GM12875 (cell line): ENCODE data around the gene CH25H.
A peak's percentile ranks its signal among the peaks of the same experiment; 100 is the strongest.

Experiments used
- H3K4me3 ChIP-seq: one replicate; pipeline ENCODE4 v1.5.1; 2011; ENCODE audit warnings: low read depth, low read length, control low read depth
- TF ChIP-seq, protein P1 (sequence below): IDR thresholded peaks from 2 replicates; pipeline ENCODE4 v1.5.1; 2011; ENCODE audit warnings: low read depth, mild to moderate bottlenecking, control low read depth, inconsistent platforms, low read length, moderate library complexity, borderline replicate concordance; ENCODE audit not compliant: insufficient read depth

Gene CH25H

GRCh38 chr10:89165923-89166322, 41.2 kb downstream of the CH25H start:
- TF ChIP-seq, protein P1, sequence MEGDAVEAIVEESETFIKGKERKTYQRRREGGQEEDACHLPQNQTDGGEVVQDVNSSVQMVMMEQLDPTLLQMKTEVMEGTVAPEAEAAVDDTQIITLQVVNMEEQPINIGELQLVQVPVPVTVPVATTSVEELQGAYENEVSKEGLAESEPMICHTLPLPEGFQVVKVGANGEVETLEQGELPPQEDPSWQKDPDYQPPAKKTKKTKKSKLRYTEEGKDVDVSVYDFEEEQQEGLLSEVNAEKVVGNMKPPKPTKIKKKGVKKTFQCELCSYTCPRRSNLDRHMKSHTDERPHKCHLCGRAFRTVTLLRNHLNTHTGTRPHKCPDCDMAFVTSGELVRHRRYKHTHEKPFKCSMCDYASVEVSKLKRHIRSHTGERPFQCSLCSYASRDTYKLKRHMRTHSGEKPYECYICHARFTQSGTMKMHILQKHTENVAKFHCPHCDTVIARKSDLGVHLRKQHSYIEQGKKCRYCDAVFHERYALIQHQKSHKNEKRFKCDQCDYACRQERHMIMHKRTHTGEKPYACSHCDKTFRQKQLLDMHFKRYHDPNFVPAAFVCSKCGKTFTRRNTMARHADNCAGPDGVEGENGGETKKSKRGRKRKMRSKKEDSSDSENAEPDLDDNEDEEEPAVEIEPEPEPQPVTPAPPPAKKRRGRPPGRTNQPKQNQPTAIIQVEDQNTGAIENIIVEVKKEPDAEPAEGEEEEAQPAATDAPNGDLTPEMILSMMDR: no peak
- H3K4me3 ChIP-seq: no peak overlapping the region

- H3K4me3 ChIP-seq: no peak overlapping the region
- TF ChIP-seq, protein P1: no peak
Observed at GRCh38 chr10:89164920-89165319, 42.2 kb downstream of the CH25H start.

DNA sequence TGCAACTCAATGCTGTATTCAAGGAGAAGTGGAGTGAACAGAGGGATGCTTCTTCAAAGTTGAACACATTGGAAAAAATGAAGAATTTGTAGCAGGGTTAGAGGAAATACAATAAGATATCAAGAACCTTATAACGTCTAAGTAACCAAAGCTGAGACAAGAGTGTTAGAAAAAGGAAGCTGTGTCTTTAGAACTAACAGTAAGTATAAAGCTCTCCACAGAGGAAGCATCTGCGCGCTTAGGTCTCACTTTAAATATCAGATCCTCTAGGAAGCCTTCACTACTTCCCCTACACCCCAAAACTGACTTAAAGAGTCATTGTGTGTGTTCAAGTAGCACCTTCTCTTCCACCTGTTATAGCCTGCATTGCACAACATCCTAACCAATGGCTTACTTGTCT, 43.0 kb downstream of the CH25H start:
- TF ChIP-seq, protein P1: no peak
- H3K4me3 ChIP-seq: peak overlapping the region; percentile 5

DNA sequence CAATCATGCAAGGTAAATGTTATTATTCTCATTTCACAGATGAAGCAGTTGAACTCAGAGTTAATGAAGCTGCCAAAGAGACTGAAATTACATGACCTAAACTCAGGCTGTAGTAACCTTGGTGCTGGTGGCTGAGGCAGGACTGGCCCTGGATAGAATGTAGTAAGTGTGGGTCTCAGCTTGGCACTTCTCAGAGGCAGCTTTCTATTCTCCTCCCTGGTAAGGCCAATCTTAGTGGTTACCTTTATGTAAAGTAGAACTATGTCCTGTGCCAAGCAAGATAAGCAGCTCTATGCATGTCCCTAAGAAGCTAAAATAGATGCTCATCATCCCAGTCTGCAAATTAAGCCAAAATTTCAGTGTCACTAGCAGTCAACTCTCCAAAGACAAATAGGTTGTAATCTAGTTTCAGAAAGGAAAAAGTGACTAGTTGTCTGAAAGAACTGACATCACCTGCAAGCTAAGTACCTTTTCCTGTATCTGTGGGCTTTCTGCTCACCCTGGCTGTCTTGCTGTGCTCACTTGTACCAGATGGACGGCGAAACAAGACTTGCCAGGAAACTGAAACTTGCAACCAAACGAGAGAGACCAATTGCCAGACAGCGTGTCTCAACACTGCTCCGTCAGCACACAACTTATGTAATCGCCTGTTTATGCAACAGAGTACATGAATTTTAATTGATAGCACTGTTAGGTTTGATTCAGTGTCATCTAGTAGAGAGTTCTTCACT, 43.7 kb downstream of the CH25H start:
- H3K4me3 ChIP-seq: peak overlapping the region; percentile 5
- TF ChIP-seq, protein P1: no peak

DNA sequence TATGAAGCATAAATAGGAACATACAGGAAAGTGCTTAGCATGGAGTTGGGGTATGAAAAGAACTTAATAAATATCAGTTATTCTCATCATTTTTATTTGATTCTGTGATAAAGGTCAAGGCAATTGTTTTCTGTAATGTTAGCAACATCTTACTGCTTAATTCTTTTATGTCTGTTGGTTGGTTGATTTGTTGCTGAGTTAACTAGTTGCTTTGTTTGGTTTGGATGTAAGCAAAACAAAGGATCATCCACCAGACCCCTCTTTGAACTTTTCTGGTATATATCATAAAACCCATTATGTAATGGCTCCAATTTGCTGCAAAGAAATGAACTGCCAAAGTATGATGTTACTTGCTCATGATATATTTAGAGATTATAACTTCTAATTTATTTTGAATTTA, 44.5 kb downstream of the CH25H start:
- no peak overlapping the region for H3K4me3 ChIP-seq
- TF ChIP-seq, protein P1: no peak

- TF ChIP-seq, protein P1: no peak
- H3K4me3 ChIP-seq: no peak overlapping the region
Observed at GRCh38 chr10:89160339-89160738, 46.8 kb downstream of the CH25H start.

- H3K4me3 ChIP-seq: no peak overlapping the region
- TF ChIP-seq, protein P1: no peak
Observed at GRCh38 chr10:89159761-89160160, 47.4 kb downstream of the CH25H start.
